CD4-positive, alpha-beta T cell treated with Interleukin-1 beta for 1 hour (primary cell): ENCODE data around the gene NCDN.

Experiments
- DNase-seq, 2 donors: peaks; one replicate each; pipeline ENCODE4 v3.0.0-alpha.2; 2020 to 2022

The NCDN gene, protein sequence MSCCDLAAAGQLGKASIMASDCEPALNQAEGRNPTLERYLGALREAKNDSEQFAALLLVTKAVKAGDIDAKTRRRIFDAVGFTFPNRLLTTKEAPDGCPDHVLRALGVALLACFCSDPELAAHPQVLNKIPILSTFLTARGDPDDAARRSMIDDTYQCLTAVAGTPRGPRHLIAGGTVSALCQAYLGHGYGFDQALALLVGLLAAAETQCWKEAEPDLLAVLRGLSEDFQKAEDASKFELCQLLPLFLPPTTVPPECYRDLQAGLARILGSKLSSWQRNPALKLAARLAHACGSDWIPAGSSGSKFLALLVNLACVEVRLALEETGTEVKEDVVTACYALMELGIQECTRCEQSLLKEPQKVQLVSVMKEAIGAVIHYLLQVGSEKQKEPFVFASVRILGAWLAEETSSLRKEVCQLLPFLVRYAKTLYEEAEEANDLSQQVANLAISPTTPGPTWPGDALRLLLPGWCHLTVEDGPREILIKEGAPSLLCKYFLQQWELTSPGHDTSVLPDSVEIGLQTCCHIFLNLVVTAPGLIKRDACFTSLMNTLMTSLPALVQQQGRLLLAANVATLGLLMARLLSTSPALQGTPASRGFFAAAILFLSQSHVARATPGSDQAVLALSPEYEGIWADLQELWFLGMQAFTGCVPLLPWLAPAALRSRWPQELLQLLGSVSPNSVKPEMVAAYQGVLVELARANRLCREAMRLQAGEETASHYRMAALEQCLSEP

DNA sequence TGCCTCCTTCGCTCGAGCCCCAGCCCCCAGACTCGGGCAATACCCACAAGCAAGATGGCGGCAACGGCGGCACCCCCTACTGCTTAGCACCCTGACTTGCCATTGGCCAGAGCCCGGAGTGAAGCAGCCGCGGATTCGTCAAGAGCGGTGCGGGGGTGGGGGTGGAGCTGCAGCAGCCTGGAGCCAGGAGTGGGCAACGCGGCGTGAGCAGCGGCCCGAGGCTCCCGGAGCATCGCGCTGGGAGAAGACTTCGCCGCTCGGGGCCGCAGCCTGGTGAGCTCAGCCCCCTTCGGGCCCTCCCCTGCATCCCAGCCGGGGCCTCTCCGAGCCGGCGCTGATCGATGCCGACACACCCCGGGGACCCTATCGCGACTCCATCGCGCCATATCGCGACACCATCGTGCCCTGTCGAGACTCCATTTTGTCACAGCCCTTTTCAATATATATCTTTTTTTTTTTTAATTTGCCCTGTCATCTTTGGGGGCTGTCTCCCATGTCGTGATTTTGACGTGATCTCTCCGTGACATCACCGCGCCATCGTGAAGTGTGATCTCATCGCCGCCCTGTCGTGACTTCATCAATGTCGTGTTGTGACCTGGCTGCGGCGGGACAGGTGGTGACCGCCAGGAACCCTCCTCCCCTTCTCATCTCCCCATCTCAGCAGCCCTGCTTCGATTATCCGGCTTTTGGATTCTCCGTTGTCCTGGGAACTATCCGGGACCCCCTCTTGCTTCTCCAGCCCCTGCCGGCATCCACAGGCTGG is at the start of gene NCDN:
NCDN (plus strand) TSS at position 189 of the 763 bp plus-strand sequence; CDS start at position 581, 392 bp downstream.
- peak; percentile 94 to 95 for DNase-seq

DNA sequence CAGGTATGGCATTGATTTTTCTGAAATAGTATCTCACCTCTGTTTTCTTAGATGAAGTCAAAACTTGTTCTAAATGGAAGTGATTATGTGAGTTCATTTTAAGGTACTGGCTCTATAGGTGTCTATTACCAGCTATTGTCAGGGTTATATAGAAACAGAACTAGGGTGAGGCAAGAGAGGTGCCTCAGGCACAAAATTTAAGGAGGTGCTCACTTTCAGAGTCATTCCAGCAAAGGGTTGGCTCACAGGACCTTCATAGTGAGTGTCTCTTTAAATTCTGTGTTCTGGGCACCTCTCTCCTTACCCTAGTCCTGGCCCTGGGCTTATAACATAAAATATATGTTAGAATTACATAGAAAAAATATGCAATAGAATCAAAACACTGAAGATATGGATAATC is 49.7 kb upstream of the NCDN start:
- DNase-seq: no peak

DNA sequence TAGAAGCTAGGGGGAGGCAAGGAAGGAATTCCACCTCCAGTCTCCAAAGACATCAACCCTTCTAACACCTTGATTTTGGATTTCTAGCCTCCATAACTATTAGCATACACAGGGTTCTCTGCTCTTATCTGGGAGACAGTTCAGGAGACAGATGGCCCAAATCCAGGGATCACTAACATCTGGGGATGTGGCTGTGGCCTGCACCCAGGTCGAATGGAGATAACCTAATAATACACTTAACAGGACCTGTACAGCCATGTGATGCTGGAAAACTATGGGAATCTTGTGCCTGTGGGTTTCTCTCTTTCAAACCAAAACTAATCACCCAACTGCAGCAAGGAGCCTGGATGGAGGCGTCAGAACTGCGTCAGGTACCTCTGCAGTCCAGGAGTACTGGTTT is 48.0 kb upstream of the NCDN start:
- DNase-seq: no peak

DNA sequence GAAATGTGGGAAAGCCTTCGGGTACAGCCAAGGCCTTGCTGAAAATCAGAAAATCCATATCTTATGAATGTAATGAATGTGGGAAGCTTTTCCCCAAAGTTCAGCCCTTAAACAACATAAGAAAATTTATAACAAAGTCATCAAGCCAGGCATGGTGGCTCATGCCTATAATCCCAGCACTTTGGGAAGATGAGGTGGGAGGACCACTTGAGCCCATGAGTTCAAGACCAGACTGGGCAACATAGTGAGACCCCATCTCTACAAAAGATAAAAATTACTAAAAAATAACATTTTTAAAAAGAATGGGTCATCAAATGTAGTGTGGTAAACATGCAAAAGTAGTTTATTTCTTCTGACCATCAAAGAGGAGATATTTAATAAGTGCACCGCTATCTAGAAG is 46.3 kb upstream of the NCDN start:
- DNase-seq: no peak

DNA sequence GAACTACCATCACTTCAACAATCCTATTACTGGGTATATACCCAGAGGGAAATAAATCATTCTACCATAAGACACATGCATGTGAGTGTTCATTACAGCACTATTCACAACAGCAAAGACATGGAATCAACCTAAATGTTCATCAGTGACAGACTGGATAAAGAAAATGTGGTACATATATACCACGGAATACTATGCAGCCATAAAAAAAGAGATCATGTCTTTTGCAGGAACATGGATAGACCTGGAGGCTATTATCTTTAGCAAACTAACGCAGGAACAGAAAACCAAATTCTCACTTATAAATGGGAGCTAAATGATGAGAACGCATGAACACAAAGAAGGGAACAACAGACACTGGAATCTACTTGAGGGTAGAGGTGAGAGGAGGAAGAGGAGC is 39.4 kb upstream of the NCDN start:
- no peak for DNase-seq

DNA sequence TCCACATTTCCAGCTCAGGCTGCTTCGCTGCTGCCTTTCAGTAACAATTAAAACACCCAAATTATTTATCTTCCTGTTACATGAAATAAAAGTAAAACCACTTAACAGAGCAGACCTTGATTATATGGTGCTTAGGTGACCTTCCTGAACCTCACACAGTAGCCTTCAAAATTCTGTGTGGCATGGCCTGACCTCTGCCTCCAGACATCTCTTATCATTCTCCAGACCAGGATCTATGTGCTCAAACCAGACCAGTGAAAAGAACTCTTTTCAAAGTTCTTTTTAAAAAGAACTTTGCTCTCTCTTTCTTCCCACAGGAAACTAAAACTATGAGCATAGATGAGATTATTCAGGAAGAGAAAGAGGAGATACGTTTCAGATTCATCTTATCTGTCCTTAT is 38.2 kb upstream of the NCDN start:
- DNase-seq: no peak

DNA sequence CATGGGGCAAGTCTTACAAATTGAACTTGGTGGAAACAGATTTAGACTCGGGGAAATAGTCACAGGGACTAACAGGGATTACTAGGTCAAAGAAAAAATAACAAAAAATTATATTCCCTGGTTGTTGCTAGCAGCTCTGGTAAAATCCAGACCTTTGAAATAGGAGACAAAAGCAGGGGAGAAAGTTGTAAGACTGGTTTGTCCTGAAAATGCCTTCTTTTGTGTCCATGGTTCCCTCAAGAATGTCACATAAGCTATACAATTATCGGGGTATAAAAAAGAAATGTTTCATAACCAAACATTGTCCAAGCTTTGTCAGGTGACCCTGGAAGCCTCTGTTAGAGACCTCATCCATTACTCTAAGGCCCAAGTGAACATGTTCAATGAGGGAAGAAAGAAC is 33.5 kb upstream of the NCDN start:
- DNase-seq: no peak

DNA sequence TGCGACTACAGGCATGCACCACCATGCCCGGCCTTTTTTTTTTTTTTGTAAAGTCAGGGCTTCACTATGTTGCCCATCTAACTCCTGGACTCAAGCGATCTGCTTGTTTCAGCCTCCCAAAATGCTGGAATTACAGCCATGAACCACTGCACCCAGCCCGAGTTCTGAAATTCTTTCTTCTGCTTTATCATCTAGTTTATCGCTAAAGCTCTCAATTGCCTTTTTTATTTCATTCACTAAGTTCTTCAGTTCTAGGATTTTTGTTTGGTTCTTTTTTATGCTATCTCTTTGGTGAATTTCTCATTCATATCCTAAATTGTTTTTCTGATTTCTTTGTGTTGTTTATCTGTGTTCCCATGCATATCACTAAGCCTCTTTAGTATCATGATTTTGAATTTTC is 27.4 kb upstream of the NCDN start:
- no peak for DNase-seq

DNA sequence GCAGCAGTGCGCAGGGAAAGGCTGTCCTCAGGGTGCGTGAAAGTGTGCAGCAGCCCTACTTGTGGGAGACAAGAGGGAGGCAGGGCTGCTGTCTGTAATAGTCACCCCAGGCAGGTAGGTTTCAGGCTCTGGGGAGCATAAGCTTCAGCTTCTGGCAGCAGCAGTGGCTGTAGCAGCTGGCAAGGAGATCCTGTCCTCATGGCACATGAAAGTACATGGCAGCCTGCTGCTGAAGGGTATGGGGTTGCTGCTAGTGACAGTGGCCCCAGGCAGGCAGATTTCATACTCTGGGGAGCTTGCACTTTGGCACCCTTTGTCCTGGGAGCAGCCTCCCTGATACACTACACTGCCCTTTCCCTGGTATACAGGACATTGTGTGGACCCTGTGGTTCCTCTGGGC is 26.7 kb upstream of the NCDN start:
- no peak for DNase-seq

DNA sequence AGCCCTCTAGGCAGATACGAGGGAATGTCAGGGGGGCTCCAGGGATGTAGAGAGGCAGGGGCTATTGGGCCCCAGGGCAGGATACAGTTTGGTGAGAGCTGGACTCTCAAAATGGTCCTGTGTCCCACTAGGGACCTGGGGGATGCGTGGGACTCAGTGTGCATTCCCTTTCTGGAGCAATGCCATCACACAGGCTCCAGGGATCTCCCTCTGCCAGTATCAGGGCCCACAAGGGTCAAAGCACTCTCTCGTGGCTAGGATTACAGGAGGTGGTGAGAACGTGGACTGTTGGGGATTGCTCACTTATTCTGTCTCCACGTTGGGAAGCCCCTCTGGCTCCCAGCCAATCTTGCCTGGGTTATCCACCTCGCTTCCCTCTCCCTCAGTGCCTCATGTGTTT is 26.2 kb upstream of the NCDN start:
- DNase-seq: no peak

DNA sequence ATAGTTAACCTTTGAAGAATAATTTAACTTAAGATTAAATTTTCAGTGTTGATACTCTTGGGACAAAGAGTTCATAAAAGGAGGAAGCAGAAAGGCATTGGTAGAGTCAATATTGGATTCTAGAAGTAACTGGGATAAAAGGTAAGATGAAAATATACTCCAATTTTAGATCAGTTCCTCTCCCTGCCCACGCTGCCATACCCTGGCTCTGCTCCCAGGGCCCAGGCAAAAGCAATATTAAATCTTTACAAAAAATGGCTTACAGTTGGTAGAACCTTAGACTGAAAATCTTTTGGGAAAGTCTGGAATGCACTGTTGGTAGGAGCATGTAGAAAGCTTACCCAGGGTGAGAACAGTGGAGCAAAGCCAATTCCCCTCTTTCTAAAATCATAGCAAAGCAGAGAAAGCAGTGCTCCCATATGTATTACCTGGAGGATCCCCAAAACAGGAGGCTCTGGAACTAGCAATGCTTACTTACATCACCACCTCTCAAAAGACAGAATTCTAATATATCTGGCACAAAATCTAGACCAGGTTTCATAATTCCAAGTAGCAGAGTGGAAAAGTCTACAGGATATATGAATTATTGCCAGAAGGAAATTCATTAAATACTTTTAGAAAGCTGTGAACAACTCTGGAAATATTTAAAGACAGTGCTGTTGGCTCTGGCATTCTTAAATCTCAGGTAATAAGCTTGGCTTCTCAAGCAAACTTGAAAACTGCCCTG is 24.9 kb upstream of the NCDN start:
- DNase-seq: no peak

DNA sequence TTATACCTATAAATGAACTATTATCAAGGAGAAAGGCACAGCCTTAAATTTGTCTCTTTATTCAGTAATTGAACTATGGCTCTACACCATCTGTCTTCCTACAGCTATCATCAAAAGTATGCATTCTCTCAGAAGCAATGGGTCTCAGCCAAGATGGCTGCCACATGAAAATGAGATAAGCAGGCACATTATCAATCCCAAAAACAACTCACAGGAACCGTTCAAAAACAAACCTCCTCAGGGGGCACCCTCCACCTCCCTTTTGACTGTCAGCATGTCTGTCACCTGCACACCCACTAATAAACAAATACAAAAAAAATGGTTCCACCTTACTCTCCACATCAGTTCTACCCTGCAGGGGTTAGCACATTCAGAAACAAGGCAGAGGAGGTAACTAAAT is 24.0 kb upstream of the NCDN start:
- no peak for DNase-seq

DNA sequence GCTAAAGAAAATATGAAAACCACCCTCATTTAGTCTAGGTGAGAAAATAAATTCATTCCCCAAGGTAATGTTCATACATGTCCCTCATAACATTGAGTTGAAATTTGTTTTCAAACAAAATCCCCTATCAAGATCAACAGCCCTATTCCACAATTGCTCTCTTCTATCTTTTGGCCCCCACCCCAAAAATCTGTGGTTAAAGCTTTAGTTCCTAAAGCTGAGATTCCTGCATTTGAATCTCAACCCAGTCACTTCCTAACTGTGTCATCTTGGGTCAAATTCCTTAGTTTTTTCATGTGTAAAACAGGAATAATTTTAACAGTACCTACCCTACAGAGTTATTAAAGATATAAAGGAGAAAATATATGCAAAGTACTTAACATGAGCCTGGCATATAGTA is 22.4 kb upstream of the NCDN start:
- no peak for DNase-seq

DNA sequence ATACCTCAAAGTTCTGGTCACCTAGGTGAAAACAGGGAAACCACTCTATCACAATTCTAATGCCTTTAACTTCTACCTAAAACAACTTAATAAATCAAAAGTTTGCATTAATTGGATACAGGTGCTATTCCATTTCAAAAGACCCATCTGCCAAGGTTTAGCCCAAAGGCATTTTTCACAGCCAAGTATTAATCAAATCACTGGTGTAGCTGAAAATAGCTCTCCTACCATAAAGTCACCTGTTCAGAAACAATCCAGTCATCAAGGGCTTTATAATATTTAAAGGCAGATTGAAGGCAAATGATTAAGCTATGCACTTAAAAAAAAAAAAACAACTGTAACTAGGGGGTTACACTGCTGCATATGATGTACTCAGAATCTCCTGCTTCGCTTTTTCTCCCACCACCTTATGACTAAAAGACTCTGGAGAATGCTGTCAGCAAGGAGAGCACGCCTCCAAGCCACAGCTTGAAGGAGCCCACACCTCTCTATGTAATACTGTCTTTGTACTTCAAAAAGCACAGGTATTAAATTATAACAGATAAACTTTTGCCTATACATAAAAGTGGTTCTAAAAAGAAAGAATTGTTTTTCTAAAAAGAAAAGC is 20.9 kb upstream of the NCDN start:
- DNase-seq: no peak

DNA sequence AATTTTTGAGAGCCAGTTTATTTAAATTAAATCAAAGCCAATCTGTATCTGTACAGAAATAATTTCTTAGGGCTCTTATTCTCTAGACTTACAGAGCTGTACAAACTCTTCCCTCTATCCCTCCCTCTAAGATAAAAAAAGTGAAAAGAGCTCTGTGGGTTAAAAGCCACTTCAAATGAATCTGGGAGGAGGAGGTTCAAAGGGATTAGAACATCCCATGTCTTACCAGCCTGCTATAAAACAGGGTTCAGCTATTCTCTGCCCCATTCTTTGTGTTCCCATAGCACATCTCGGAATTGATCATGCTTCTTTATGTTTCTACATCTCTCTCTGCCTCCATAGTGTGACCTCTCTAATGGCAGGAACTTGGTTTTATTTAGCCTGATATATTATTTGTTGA is 19.8 kb upstream of the NCDN start:
- DNase-seq: no peak

DNA sequence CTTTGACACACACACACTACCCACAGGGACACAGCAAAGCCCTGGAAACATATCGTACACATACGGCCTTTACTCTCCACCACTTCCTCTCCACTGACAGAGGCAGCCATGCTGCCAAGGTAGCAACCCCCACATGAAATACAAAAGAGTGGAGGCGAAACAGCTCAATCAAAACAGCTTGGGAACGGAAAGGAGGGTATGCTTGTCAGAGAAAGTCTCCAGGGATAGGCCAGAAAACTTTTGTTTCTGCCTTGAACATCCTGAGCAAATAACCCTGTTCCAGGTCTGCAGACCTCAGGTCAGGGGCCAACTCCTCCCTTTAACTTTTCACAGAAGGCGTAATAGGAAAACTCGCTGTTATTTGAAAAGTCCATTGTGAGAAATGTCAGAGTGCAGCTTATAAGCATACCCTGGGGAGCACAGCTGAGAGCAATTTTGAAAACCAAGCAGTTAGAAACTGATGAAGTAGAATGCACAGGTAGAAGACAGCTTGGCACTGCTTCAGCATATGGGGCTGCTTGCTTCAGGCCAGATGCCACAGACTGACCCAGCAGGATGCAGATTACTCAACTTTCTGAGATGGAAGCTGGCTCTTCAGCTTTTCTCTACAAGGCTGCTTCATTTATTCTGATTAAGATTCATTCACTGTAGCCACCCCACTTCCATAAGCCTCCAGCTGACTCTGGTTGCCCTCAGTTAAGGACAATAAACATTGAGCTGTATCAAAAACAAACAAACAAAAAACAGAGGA is 18.4 kb upstream of the NCDN start:
- peak; percentile 25 to 52 for DNase-seq

DNA sequence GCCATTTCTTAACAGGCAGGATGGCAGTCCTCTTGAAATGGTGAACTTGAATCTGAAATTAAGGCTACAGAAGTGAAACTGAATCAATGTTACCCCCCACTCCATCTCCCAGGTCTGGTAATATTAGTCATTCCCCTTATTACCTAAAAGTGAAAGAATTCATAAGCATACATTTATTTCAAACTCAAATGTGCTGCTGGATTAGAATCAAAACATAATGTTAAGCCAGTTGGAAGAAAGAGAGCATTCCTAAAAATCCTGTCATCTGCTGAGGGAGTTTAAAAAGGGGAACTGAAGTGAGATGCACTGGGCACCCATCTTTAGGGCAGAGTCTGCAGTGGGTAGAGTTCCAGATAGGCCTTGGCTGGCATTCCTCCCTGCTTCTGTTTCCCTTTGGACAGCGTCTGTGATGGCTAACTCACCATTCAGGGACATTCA is 17.8 kb upstream of the NCDN start:
- DNase-seq: no peak

DNA sequence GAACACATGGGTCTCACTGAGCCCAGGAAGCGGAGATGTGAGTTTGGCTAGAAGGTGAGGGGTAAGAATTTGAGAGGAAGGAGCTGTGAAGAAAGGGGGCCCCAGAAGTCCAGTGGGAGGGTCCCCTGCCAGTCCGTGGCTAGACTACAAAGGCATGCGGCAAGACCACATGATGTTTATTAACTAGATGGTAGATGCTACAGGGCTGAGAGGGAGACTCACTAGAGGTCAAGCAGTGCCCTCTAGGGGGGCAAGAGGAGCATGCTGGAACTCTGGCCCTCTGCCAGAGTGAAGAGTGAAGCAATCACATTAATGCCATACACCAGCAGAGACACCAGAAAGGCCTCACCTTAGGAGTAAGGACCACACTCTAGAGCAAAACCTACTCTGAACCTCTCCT is 12.6 kb upstream of the NCDN start:
- DNase-seq: peak; percentile 69 to 70

DNA sequence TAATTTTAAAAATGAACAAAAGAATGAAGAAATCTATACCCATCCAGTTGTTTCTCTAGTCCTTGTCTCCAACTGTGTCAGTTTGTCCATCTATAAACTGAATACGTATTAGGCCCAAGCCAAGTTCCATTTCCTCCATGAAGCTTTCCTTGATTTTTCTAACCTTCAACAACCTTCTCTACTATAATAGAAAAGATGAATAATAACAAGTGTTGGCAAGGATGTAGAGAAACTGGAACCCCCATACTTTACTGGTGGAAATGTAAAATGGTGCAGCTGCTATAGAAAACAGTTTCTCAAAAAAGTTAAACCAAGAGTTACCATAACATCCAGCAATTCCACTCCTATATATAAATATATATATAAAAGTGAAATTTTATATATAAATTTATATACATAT is 11.0 kb upstream of the NCDN start:
- no peak for DNase-seq

DNA sequence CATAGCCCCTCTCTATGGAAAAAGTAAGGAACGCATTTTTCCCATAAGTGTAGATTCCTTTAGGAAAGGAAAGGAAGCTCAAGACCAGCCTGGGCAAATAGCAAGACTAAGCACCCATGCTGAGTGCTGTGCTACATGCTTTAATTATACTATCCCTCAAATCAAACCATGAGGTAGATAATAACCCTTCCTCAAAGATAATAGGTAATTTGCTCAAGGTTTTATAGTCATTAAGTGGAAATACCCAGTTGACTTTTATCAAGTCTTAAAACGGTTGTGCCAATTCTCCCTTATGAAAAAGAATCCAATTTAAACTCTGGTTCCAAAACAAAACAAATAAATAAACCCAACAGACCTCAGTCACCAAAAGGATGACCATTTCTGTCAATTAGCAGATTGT is 3.7 kb upstream of the NCDN start:
- DNase-seq: no peak

DNA sequence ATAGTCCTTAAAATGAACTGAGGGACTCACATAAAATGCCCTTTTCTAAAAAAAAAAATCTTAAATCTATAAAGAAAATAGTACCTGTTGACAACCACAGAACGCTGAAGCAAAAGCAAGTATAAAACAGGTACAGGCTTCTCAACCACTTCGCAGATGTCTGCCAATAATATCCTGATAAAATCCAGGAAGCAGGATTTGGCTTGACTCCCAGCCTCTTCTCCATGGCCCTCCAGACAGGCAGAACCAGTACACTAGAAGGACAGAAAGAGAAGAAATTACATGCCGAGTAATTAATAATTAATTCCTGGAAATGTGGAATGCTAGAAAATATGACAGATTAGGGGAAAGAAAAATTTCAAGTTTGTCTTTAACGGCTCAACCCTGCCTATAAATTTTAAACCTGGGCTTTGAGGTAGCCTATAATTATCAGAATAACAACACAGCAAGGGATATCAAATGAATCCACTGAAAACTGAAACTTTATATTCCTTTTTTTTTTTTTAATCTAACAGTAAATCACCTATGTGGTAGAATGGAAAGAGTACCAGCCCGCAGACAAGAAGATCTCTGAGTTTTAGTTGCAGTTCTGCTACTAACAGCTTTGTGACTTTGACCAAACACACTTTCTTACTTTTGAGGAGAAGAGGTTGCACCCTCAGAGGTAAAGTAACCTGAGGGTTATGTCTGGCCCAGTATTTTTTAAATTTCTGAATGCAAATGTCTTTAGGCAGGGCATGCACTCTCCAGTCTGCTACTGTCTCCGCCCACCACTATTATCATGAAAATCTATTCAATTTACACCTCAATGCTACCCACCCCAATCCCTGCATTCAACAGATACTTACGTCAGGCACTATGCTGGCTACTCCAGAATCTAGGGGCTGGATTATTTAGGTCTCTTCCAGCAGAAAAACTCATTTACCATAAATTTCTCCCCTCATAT is 3.1 kb upstream of the NCDN start:
- no peak for DNase-seq
